Pancreas (tissue), 10 donors: Measurements from ENCODE around the gene CHCHD3. TPM values are rescaled to one million over a fixed set of nuclear protein-coding genes. Genes with fewer than 3 reads are reported as not detected.

Experiments
- ATAC-seq, 4 donors: fragments of 200-7000 bp; cut with Tn5 transposase; one replicate each; pipeline versions ENCODE4 v1.8.0 to v1.9.1; 2020; ENCODE audit warnings: mild to moderate bottlenecking in 4 of 4, moderate library complexity in 4 of 4
- DNase-seq, 6 donors: peaks; one replicate each; pipeline ENCODE4 v3.0.0-alpha.2; 2020
- FAIRE-seq: peaks from 2 replicates; lab custom pipeline; 2012; peaks lifted over from hg19 to GRCh38; lab: Jason Lieb, UNC
- H3K27ac ChIP-seq, 4 donors: fragments of 200-600 bp; sonication (generic); 1 replicate in 3 of 4; 2 replicates in 1 of 4; pipeline versions ENCODE4 v1.5.0 to v1.8.0; 2020
- H3K27me3 ChIP-seq, 4 donors: fragments of 200-600 bp; one replicate each; pipeline ENCODE4 v1.8.0; 2021
- H3K36me3 ChIP-seq, 3 donors: fragments of 200-600 bp; sonication (generic) in 1 of 3; one replicate each; pipeline versions ENCODE4 v1.5.0 to v1.8.0; 2020 to 2021
- H3K4me1 ChIP-seq, 3 donors: fragments of 200-600 bp; one replicate each; pipeline ENCODE4 v1.8.0; 2021
- H3K4me3 ChIP-seq, 4 donors: fragments of 200-600 bp; sonication (generic) in 2 of 4; one replicate each; pipeline versions ENCODE4 v1.5.0 to v1.8.0; 2020 to 2021
- H3K9me3 ChIP-seq, 4 donors: fragments of 200-600 bp; one replicate each; pipeline ENCODE4 v1.8.0; 2021
- WGBS, 2 donors: extraction: QIAGEN DNeasy Blood & Tissue Kit; methylation state at CpG; one replicate each; pipeline ENCODE4 v1.1.7; 2013; 5-methylcytosine and 5-hydroxymethylcytosine counted together
- intact Hi-C, 3 donors: fragments of 100-400 bp; cut with DNase I; formaldehyde crosslinking; loops; one replicate each; pipeline versions ENCODE4 v1.11.1 to v1.14.2; 2022
- polyA plus RNA-seq, 2 donors: library from polyadenylated mRNA; stranded (reverse); fragments of 200-250 nt; gene quantifications; one replicate each; pipeline ENCODE4 v1.2.3, GENCODE V29; 2013
- total RNA-seq, 6 donors: library from RNA; stranded (reverse); fragmentation: NEBNext Ultra II Directional in 4 of 6; extraction: Animal tissue kit (Norgen Biotek cat#: 25700) in 4 of 6; gene quantifications; one replicate each; pipeline versions ENCODE4 v1.2.1 to v1.2.4, GENCODE V29; 2021 to 2023
- TF ChIP-seq, protein P1 (sequence below), 4 donors: fragments of 200-600 bp; sonication (generic) in 3 of 4; IDR thresholded peaks; one replicate each; pipeline versions ENCODE4 v1.5.0 to v1.8.0; 2021; ENCODE audit warnings: antibody characterized with exemption in 4 of 4
- donor health status: healthy with polysubstance abuse.
- donor health status: DM: no; HTN: no; CAD: no; lungs with moderate emphysema.
- donor health status: DM: no; HTN: no; CAD: no.
- donor health status: control.
- donor health status: control.
- donor health status: Bipolar disorder and iron deficiency.
- donor health status: DM: yes; HTN: yes; CAD: no.
- donor health status: DM: no; HTN: no; CAD: no.
- donor health status: DM: no; HTN: no; CAD: no.
- donor health status: DM: yes; HTN: yes; CAD: no.

The CHCHD3 gene
- total and polyA plus RNA-seq, 8 donors: 7.9 to 23.2 (median 19.3) TPM

- ATAC-seq (no peak), FAIRE-seq (no peak), DNase-seq (no peak)
- no peak overlapping the region for H3K4me3 ChIP-seq
- H3K36me3 ChIP-seq: no peaks in the 10 kb centered on the region
- no peaks in the 10 kb centered on the region for H3K27me3 ChIP-seq
- intact Hi-C loops: no loop called here
- H3K27ac ChIP-seq: no peak overlapping the region
- H3K4me1 ChIP-seq: no peaks in the 10 kb centered on the region
- TF ChIP-seq, protein P1, sequence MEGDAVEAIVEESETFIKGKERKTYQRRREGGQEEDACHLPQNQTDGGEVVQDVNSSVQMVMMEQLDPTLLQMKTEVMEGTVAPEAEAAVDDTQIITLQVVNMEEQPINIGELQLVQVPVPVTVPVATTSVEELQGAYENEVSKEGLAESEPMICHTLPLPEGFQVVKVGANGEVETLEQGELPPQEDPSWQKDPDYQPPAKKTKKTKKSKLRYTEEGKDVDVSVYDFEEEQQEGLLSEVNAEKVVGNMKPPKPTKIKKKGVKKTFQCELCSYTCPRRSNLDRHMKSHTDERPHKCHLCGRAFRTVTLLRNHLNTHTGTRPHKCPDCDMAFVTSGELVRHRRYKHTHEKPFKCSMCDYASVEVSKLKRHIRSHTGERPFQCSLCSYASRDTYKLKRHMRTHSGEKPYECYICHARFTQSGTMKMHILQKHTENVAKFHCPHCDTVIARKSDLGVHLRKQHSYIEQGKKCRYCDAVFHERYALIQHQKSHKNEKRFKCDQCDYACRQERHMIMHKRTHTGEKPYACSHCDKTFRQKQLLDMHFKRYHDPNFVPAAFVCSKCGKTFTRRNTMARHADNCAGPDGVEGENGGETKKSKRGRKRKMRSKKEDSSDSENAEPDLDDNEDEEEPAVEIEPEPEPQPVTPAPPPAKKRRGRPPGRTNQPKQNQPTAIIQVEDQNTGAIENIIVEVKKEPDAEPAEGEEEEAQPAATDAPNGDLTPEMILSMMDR (IDR thresholded peaks at IDR 0.05): no peak
- 90 to 91% methylated on average over 11 of the region's 11 CpGs for WGBS, 2 donors
- no peaks in the 10 kb centered on the region for H3K9me3 ChIP-seq
These were observed 316.0 kb downstream of the CHCHD3 start for GRCh38 chr7:132765861-132766260.

DNA sequence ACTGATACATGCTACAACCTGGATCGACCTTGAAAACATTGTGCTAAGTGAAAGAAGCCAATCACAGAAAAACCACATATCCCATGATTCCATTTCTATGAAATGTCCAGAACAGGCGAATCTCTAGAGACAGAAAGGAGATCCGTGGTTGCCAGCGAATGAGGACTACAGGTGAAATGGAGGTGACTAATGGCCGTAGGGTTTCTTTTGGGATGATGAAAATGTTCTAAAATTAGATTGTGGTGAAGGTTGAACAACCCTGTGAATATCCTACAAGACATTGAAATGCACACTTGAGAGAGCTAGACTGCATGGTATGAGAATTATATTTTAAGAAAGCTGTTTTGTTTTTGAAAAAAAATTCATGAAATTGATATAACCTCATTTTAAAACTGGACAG, 317.1 kb downstream of the CHCHD3 start:
- Histone ChIP-seq H3K27ac (no peak overlapping the region), H3K4me3 (no peak overlapping the region), H3K4me1 (no peaks in the 10 kb centered on the region), H3K9me3 (no peaks in the 10 kb centered on the region), H3K36me3 (no peaks in the 10 kb centered on the region), H3K27me3 (no peaks in the 10 kb centered on the region)
- FAIRE-seq (no peak), ATAC-seq (no peak), DNase-seq (no peak)
- WGBS, 2 donors: 89 to 94% methylated on average over 5 of the region's 5 CpGs
- intact Hi-C loops: no loop called here
- TF ChIP-seq, protein P1 (IDR thresholded peaks at IDR 0.05): no peak

- FAIRE-seq: no peak
These were observed 321.0 kb downstream of the CHCHD3 start for GRCh38 chr7:132760866-132761265.

DNA sequence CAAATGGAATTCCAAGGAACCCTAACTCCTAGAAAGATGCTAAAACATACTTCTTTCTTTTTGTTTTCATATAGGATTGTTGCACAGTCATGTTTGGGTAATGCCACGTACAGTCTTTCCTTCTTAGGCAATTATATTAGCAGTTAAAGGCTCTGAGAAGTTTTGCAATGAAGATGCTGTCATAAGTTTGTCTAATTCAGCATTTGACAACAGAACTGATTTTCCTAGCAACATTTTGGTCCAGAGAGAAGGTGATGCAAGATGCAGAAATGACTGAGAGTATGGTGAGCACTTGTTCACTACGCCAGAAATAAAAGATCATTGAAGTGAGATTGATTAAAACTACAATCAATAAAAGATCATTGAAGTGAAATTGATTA, 321.7 kb downstream of the CHCHD3 start:
- H3K27me3 ChIP-seq: no peaks in the 10 kb centered on the region
- ATAC-seq (no peak), DNase-seq (no peak), FAIRE-seq (no peak)
- H3K4me3 ChIP-seq: no peak overlapping the region
- H3K9me3 ChIP-seq: no peaks in the 10 kb centered on the region
- no peaks in the 10 kb centered on the region for H3K36me3 ChIP-seq
- H3K27ac ChIP-seq: no peak overlapping the region
- WGBS, 2 donors: 87 to 91% methylated on average over 2 of the region's 2 CpGs
- TF ChIP-seq, protein P1 (IDR thresholded peaks at IDR 0.05): no peak
- intact Hi-C loops: no loop called here
- H3K4me1 ChIP-seq: no peaks in the 10 kb centered on the region

More at GRCh38 chr7:132760866-132761265, 321.0 kb downstream of the CHCHD3 start:
- DNase-seq (no peak), ATAC-seq (no peak)
- TF ChIP-seq, protein P1 (IDR thresholded peaks at IDR 0.05): no peak
- Histone ChIP-seq H3K9me3 (no peaks in the 10 kb centered on the region), H3K4me3 (no peak overlapping the region), H3K27me3 (no peaks in the 10 kb centered on the region), H3K4me1 (no peaks in the 10 kb centered on the region), H3K36me3 (no peaks in the 10 kb centered on the region), H3K27ac (no peak overlapping the region)
- 65 to 78% methylated on average over 7 of the region's 7 CpGs for WGBS, 2 donors
- intact Hi-C loops: no loop called here

- H3K9me3 ChIP-seq: no peaks in the 10 kb centered on the region
- no peaks in the 10 kb centered on the region for H3K36me3 ChIP-seq
- TF ChIP-seq, protein P1 (IDR thresholded peaks at IDR 0.05): no peak
- ATAC-seq (no peak), FAIRE-seq (no peak), DNase-seq (no peak)
- H3K27me3 ChIP-seq: no peaks in the 10 kb centered on the region
- 86 to 88% methylated on average over 15 of the region's 15 CpGs for WGBS, 2 donors
- H3K4me1 ChIP-seq: no peaks in the 10 kb centered on the region
- intact Hi-C loops: no loop called here
- H3K27ac ChIP-seq: no peak overlapping the region
- H3K4me3 ChIP-seq: no peak overlapping the region
These were observed 322.2 kb downstream of the CHCHD3 start for GRCh38 chr7:132759482-132760243.
